HG02610 (cell line): ENCODE data around the gene LMX1A.

Experiments used
- ATAC-seq: cut with Tn5 transposase; IDR thresholded peaks from one replicate; pipeline ENCODE4 v1.9.1; 2021; ENCODE audit warnings: mild to moderate bottlenecking, moderate library complexity; ENCODE audit not compliant: unreplicated experiment

The LMX1A gene

DNA sequence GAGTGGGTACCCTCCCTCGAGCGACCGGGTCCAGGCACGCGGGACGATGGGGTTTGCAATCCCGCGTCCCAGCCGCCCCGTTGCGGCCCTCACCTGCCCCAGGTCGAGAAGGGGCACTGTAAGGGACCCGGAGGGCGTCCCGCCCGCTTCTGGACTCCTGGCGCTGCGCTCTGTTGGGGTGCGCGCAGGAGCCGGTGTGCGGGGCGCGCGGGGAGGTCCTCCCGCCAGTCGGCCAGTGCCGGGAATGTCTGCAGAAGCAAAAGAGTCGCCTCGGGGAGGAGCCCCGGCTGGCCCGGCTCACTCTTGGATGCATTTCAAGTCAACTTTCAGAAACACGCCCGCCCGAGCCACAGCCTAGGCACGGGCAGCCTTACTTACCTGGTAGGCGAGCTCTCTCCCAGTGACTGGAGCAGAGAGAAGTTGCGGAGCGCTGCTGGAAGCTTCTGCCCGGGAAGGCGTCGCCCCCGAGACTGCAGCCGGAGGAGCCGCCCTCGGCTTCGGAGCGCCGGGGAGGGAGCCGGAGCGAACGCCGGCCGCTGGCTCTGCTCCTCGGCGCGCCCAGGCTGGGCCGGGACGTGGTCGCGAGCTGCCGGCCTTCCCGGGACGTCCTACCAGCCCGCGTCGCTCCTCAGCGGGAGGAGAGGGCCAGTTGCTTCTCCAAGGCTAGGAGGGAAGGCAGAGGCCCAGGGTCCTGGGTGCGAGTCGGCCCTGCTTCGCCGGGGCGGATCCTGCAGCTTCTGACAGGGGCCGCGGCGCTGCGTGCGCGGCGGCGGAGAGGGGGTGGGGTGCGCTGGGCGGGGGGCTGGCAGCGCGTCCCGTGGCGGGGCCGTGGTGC, at the start of gene LMX1A:
Gene LMX1A (minus strand): TSS at position 739 of the 835 bp plus-strand sequence. CDS start 1,156 bp downstream, outside the sequence.
- no peak for ATAC-seq

DNA sequence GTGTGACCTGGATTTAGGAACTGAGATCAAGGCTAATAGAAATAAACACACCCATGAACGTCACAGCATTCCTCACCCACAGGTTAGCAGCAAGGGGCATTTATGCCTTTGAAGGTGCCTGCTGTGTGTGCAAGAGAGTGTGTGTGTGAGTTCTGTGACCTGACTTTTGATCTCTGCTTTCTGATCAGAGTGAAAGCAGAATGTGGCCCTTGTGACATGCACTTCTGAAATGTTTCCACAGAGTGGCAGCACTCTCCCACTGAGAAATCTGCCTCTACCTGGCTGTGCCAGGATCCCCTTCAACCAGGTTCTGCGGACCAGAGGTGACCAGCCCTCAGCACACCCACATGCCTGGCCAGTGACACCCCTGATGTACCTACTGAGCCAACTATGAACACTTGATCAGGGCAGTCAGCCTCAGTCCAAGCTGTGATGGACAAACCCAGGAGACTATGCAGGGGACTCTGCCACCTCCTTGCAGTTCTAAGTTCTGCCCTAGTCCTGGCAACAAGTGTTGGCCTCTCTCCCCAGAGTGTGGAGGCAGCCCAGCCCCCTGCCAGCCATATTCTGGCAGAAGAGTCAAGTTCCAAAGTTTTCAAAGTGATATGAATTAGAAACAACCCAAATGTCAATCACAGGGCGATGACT, 47.4 kb upstream of the LMX1A start:
- peak; percentile 69 for ATAC-seq

DNA sequence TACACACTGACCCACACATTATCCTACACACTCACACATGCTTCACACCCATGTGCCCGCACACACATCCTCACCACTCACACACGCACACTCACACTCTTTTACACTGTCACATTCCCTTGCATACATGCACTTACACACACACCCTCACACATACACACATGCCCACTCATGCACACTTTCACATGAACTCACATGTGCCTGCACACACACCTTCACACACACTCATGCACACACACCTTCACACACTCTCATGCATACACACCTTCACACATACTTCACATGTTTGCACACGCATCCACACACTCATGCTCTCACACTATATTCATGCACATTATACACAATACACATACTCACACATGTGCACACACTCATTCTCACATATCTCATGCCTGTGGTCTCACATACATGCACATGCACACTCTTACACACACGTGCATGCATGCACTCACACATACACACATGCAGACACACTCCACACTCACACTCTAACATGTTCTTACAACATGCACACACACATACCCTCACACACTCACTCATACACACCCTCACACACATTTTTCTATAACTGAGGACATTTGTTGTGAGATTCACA, 46.1 kb upstream of the LMX1A start:
- no peak for ATAC-seq

DNA sequence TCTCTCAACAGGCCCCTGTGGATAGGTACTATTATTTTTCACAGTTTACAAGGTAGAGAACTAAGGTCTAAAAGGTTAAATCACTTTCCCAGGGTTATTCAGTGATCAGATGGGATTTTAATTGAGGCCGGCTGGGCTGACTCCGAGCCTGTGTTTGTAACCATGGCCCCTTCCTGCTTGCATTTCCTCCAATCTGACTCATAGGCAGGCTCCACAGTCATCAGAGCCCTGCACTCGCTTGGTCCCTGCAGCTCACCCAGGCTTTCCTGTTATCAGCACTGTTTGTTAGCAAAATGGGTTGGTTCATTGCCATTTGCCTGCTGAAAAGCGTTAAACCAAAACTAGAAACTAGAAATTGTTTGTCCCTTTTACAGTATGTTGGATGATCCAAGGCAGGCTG, 41.4 kb upstream of the LMX1A start:
- no peak for ATAC-seq

DNA sequence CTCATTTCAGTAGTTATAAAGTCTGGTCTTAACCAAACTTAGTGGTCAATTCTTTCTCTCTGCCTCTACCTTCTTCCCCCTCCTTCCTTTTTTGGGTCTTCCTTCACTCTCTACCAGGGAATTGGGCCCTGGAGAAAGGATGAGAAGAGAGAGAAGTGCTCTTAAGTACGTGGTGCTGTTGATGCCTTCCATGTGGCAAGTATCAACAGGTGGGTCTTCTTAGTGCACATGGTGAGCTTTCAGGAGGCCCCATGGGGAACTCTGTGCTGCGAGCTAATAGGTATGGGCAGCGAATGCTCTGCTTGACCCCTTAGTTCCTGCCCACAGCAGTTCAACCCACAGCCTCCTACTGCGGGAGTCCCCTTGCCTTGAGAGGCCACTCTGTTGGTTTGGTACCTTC, 39.4 kb upstream of the LMX1A start:
- ATAC-seq, result no peak

DNA sequence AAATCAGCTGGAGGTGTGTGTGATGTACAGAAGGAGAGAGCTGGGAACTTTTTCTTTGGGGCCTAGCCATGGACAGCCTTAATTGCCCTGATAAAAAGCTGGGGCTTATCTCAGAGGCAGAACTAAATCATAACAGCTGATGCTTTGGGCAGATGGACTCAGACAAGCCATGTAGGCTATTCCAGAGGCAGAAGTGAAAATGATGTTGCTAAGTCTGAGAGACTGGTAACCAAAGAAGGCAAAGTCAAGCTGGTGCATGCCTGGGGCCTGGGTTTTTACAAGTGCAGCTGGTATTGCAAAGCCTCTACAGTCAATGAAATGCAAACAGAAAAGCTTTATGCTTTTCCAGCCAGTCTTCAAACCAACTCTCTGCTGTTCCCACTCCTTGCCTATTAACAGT, 39.0 kb upstream of the LMX1A start:
- ATAC-seq, result peak; percentile 29

DNA sequence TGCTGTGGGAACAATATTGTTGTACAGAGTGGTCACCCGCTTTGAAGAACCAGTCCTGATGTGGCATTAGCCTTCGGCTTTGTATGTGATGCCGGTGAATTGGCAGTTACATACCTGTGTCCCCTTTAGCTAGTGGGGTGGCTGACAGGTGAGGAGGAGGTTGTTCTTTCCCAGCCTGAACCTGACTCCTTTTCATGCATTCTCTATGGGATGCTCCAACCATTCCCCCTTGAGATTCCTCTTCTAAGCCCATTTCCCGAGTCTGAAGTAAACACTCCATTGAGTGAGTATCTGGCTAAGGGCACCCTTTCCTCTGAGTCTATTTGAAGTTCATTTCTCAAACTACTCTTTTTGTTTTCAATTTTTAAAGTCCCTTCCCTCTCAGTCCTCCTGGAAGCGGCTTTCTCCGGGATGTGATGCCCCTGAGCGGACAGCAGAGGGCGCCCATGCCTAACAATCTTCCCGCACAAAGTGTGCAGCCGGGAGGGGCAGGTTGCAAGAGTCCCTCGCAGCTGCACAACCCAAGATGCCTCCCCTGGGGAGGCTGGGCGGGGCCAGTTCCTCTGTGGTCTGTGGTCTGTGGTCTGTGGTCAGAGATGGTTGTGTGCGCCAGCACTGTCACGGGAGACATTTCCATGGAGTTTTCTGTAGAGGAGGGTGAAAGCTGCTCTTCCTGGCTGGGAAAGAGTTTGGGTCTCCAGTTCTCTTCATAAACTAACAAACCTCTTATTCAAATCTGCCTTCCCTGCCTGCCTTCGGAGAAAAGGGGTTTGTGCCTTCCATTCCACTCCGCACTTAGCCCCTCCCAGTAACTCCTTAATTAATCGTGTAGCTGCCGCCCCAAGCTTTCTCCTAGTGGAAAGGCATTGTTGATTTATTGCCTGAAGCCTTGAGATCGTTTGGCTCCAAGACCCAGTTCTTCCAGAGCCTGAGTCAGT, 36.4 kb upstream of the LMX1A start:
- peak; percentile 97 for ATAC-seq

DNA sequence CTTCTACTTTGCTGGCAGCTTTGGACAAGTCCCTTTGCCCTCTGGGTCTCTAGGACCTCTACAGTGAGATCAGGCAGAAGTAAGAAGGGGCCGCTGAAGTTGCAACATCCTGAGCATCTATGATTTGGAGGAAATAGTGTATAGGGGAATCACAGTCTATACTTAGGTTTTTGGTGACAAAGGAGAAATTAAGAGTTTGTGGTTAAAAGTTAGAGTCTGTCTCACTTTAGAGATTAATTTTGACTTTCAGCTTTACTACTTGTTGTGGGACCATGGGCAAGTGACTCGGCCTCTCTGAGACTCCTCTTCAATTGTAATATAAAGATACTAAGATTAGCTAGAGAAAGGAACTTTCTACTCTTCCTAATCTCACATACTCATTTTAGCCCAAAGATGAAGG, 33.1 kb upstream of the LMX1A start:
- ATAC-seq, result no peak

DNA sequence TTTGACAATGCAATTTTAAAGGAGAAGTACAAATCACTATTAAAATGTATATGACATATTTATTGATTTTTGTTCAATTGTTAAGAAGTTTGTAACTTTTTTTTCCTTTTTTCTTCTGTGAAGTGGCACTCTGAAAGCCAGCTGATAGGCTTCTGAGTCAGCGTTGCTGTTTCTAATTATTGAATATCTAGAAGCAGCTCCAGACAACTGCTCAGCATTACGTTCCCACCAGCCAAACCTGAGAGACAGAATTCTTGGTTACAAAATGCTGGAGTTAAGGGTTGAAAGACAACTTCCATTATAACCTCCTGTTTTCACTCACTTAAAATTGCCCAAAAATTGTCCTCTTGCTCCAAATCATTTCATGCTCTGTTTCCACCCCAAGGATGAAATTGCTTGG, 31.4 kb upstream of the LMX1A start:
- no peak for ATAC-seq

DNA sequence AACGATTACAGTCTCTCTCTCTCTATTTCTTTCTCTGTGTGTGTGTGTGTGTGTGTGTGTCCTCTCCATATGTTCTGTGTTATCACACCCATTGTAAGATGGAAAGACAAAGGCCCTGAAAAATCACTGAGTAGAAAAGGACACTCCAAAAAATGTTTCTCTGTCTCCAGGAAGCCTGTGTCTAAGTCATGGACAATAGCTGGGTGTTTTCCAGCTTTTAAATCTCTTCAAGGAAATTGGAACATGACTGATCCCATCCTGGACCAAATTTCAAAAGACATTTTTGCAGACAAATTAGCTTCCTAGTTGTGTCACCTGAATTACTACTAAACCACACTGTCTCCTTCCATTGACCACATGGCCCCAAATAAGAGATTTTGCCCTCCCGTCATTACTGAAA, 31.0 kb upstream of the LMX1A start:
- ATAC-seq, result no peak

DNA sequence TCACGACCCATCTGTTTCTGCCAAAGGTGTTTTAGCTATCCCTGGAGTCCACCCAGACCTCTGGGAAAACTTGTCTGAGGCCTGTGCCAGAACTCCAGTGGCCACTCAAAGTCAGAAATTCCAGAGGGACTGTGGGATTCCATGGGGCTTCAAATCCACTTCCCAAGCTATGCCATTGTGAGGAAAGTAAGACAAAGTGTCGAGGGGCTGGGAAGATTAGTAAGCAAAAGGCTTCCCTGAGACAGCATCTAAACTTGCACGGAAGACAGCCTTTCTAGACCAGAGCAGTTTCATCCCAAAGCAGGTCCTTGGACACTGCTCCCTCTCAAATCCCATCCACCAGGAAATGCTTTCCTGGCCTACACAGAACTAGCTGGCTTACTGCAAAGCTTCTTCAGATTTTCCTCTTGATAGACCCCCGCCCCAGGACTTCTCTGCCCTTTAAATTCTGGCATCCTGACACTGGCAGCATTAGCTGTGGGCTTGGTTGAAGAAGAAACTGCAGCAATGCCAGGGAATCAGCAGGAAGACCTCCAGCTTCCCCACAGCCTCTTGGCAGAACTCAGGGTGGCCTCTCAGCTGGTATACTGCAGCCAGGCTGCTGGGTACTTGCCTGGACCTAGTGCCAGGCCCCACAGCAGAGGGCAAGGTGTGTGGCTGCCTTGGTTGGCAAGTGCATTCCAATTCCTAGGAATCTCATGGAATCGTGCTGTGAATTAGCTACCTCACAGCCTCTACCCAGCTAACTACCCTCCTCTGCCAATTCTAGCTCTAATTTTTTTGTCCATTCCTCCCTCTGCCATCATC, 27.3 kb upstream of the LMX1A start:
- no peak for ATAC-seq

DNA sequence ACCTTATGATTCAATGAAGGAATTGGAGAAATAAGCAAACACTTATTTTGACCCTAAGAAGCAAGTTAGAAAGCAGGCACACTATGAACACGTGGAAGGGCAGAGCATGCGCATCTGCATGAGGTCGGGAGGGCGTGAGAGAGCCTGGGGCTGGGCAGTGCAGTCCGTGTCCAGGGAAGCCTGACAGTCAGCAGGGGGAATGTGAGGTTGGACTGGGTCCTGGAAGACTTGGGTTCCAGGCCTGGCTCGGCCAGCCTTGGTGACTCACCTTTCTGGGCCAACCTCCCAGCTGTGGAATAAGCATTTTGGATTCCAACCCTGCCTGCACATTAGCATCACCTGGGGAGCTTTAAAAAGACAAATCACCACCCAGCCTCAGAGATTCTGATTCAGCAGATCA, 26.6 kb upstream of the LMX1A start:
- ATAC-seq, result no peak

DNA sequence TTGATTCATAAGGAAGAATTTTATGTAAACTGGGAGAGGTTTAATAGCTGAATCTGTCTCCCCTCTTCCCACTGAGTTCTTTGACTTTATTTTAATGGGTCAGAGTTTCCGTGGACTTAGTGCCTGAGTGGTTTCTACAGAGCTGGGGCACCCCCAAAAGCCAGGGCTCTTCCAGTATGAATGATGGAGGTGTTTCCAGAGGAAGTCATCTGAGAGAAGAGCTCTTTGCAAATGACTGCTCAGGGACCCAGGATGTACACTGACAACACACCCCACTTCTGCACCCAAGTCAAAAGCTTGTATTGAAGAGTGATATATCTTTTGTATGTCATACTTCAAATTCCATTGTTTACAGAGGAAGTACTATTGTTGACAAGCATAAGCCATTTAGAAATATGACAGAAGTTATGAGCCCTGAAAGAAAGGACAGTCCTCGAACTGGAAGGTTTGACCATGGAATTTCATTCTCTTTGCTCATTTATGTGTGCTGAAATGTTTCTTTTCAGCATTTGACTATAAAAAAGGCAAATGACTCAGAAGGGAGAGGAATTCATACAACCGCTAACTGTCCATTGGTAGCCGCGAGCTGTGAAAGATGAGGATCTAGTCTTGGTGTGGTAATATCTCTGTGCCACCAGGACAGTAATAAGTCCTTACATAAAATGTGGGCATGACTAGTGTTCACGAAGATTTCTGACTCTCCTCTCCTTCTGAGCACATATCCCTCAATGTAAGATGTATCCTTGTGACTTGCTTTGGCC, 25.4 kb upstream of the LMX1A start:
- ATAC-seq, result peak; percentile 43

DNA sequence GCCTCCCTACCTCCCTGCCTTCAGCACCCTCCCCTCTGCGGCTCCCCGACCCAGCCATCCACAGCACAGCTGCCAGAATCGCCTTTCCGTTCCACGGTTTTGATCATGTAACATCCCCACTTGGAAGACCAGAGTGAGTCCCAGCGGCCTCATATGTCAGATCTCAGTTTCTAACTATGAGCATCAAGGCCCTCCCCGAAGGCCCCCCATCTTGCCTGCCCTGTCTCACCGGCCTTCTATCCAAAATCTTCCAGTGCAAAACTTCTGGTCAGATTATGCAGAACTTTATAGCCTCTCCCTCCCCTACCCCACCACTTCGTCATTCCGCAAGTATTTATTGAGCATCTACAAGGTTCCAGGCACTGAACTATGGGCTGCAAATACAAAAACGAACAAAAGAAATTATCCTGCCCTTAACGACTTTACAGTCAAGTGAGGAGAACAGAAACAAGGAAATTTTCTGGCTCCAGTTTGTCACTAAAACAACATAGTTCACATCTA, 20.3 kb upstream of the LMX1A start:
- ATAC-seq, result peak; percentile 27

DNA sequence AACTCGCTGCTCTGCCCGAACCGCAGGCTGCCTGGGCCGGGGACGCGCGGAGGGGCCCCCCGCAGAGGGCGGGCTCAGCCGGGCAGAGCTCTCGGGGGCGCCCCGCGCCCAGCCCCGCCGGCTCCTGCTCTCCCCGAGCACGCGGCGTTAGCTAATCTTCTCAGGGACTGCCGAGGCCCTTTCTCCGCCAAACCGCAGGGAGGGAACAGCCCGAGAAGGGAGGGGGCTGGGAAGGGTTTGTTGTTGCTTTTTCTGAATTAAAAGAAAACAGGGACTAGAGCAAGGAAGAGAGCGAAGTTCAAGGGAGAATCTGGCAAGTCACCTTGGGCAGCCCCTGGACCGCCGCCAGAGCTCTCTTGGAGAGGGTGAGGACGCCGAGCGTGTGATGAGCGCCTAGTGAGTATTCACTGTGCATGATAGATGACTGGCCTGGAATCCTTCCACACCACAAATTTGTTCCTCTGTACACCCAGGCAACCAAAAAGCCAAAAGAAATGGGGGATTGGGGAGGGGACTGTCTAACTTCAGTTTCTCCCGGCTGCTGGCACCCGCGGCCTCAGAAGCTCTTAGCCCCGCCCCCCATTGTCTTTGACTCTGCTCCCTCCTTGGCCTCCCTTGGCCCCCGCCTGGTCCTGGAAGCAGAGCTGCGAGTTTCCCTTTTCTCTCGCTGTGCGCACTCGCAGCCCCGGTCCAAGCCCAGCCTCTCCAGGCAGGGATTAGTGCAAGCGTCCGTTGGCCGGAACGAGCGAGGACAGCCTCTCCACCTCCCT, 19.7 kb upstream of the LMX1A start:
- peak; percentile 79 for ATAC-seq

DNA sequence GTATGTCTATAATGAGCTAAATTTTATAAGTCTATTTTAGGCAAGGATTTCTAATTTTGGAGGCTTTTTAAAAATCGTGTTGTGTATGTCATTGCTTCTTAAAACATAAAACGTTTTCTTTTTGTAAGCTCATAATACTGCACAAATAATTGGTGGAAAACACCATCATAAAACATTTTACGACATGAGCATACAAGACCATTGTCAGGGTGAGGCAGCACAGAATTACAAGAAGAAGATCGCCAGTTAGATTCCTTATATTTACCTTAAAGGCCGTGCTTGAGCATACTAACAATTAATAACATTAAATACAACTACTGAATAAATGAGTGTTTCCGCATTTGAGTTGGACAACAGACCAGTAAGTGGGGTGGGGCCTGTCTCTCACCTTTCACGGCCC, 19.1 kb upstream of the LMX1A start:
- ATAC-seq, result no peak

DNA sequence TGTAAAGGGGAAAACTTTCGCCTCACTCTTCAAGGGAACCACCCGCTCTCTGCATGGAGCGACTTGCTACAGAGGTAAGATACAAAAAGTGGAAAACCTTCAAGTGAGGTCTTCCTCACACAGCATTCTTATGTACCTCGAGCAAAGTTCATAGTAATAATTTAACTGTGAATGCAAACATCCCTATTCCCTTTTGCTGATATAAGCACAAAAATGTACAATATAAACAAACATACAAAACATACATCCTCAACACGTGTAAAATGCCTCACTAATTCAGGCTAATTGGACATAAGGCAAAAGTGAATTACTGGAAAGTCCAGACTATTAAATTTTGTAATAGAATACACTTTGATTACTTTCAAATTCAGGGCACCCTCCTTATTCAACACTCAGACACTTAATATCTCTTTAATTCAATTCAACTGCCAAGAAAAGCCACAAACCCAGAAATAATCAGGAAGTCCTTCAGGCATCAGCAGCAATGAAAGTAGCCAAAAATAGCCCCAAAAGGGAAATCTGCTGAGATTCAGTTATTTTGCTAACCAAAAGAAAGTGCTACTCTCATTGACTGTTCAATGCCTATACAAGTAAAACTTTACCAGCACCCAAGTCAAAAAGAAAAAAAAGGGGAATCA, 15.2 kb upstream of the LMX1A start:
- no peak for ATAC-seq

DNA sequence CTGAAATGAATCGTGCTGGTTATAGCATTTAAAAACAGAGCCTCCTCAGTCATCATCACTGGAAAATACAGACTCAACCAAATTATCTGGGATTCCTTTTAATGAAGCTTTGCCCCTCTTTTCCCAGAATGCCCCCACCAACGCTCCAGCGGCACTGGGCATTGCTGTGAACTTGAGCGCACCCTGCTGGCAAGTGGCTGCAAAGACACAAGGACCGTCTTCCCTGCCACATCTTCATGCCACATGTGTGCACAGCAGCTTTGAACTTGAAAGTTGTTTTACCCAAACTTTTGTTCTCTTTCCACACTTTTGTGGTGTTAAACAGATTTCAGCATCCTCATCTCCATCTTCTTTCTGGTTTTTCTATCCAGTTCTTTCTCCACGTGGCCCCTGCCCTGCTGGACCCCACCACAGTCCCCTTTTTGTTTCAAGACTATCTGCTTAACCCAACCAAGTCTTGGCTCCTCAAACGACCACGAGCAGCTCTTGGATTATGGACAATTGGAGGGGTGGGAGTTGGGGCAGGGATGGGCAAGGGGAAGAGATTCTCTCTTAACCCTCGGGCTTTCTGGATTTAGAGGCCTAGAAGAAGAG, 12.8 kb upstream of the LMX1A start:
- no peak for ATAC-seq
